GM12891 (cell line): ENCODE results near the gene LGR6.

Experiments
- PAX5 ChIP-seq: IDR thresholded peaks from 2 replicates; pipeline ENCODE4 v1.6.1; 2011; ENCODE audit warnings: low read length, moderate library complexity, mild to moderate bottlenecking; ENCODE audit not compliant: insufficient read depth, severe bottlenecking
- POLR2A ChIP-seq: IDR thresholded peaks from 2 replicates; pipeline ENCODE4 v1.6.1; 2011; ENCODE audit warnings: low read depth, low read length, control low read depth
- POLR2AphosphoS5 ChIP-seq: IDR thresholded peaks from 2 replicates; pipeline ENCODE4 v1.6.1; 2011; ENCODE audit warnings: low read depth, low read length, control low read depth
- SPI1 ChIP-seq: IDR thresholded peaks from 2 replicates; pipeline ENCODE4 v1.6.1; 2011; ENCODE audit warnings: low read depth, low read length, control low read depth
- TAF1 ChIP-seq: IDR thresholded peaks from 2 replicates; pipeline ENCODE4 v1.6.1; 2011; ENCODE audit warnings: low read depth, low read length, control low read depth

- TF ChIP-seq SPI1 = no peak
- no peak for TF ChIP-seq POLR2A
- no peak for TF ChIP-seq TAF1
- no peak for TF ChIP-seq PAX5
- no peak for TF ChIP-seq POLR2AphosphoS5
Observed at GRCh38 chr1:202264726-202265125, 71.1 kb downstream of the LGR6 start.
